ENCODE results near the gene CARMIL1. TPM values are rescaled to one million over a fixed set of nuclear protein-coding genes. Genes with fewer than 3 reads are reported as not detected.

The CARMIL1 gene
- total RNA-seq, 2 donors from 2014 or later = 28.7 to 31.6 TPM

DNA sequence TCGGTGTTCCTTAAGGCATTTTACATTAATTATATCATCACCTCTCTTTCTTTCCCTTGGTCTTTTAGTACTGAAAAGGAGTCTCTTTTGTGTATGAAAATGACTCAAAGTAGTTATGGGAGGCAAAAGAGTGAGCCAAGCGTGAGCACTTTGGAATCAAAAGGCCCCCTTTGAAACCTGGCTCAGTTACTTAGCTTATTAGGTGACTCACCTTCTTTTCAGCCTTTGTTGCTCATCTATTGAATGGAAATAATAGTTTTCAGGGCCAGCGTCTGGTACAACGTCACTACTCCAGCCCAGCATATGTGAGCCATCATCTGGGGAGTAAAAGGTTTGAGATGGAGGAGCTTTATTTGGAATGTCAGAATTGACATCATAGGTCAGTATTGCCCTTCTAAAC, 225.5 kb downstream of the CARMIL1 start:
- Histone ChIP-seq H3K27ac (ENCODE audit: low read depth, low read length) (no peak overlapping the region), H3K4me3 (ENCODE audit: low read length) (no peak overlapping the region), H3K36me3 (ENCODE audit: control insufficient read depth, insufficient read depth, low read length) (peaks cover 14% of the 10 kb centered on the region), H3K9me3 (ENCODE audit: control insufficient read depth, low read length) (no peaks in the 10 kb centered on the region), H3K9ac (ENCODE audit: extremely low read depth, low read length, poor library complexity, severe bottlenecking) (no peak overlapping the region), H3K4me1 (ENCODE audit: control insufficient read depth, insufficient read depth, low read length) (peaks cover 2% of the 10 kb centered on the region), H3K27me3 (ENCODE audit: control insufficient read depth, insufficient read depth, low read length, poor library complexity, severe bottlenecking) (no peaks in the 10 kb centered on the region)
- H3K27me3 Mint-ChIP-seq (ENCODE audit: insufficient read depth) = no peaks in the 10 kb centered on the region
- TF ChIP-seq, protein P1, sequence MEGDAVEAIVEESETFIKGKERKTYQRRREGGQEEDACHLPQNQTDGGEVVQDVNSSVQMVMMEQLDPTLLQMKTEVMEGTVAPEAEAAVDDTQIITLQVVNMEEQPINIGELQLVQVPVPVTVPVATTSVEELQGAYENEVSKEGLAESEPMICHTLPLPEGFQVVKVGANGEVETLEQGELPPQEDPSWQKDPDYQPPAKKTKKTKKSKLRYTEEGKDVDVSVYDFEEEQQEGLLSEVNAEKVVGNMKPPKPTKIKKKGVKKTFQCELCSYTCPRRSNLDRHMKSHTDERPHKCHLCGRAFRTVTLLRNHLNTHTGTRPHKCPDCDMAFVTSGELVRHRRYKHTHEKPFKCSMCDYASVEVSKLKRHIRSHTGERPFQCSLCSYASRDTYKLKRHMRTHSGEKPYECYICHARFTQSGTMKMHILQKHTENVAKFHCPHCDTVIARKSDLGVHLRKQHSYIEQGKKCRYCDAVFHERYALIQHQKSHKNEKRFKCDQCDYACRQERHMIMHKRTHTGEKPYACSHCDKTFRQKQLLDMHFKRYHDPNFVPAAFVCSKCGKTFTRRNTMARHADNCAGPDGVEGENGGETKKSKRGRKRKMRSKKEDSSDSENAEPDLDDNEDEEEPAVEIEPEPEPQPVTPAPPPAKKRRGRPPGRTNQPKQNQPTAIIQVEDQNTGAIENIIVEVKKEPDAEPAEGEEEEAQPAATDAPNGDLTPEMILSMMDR (conservative IDR thresholded peaks at IDR 0.05) = no peak
- 91 to 100% methylated on average over 2 to 4 of the region's 4 CpGs for WGBS, 2 experiments (ENCODE audit: insufficient coverage in 1 of 2, insufficient read length in 1 of 2)
- no peak for DNase-seq
- no peaks in the 10 kb centered on the region for H3K9me3 Mint-ChIP-seq
- H3K27ac Mint-ChIP-seq = no peak overlapping the region
- peaks cover 15% of the 10 kb centered on the region for H3K36me3 Mint-ChIP-seq (ENCODE audit: low read depth)
- H3K4me1 Mint-ChIP-seq = peaks cover 22% of the 10 kb centered on the region
- no peak overlapping the region for H3K4me3 Mint-ChIP-seq

DNA sequence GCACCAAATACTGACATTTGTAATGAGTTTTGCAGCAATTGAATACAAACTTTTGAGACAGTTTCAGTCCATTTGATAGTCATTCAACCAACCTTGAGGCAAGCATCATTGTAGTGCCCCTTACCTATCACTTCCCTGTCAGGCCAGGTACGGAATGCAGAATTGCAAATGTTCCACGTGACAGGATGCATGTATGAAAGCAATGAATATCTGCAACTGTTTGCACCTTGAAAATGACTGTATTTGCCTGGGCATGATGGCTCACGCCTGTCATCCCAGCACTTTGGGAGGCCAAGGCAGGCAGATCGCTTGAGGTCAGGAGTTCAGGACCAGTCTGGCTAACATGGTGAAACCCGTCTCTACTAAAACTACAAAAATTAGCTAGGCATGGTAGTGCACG, 226.8 kb downstream of the CARMIL1 start:
- Histone ChIP-seq H3K9ac (ENCODE audit: extremely low read depth, low read length, poor library complexity, severe bottlenecking) (no peak overlapping the region), H3K9me3 (ENCODE audit: control insufficient read depth, low read length) (no peaks in the 10 kb centered on the region), H3K36me3 (ENCODE audit: control insufficient read depth, insufficient read depth, low read length) (peaks cover 14% of the 10 kb centered on the region), H3K27me3 (ENCODE audit: control insufficient read depth, insufficient read depth, low read length, poor library complexity, severe bottlenecking) (no peaks in the 10 kb centered on the region), H3K4me3 (ENCODE audit: low read length) (no peak overlapping the region), H3K27ac (ENCODE audit: low read depth, low read length) (no peak overlapping the region), H3K4me1 (ENCODE audit: control insufficient read depth, insufficient read depth, low read length) (peaks cover 2% of the 10 kb centered on the region)
- H3K9me3 Mint-ChIP-seq = no peaks in the 10 kb centered on the region
- no peak overlapping the region for H3K27ac Mint-ChIP-seq
- WGBS, 2 experiments (ENCODE audit: insufficient coverage in 1 of 2, insufficient read length in 1 of 2) = 82 to 90% methylated on average over 6 of the region's 6 CpGs
- no peak overlapping the region for H3K4me3 Mint-ChIP-seq
- H3K36me3 Mint-ChIP-seq (ENCODE audit: low read depth) = peaks cover 10% of the 10 kb centered on the region
- peaks cover 25% of the 10 kb centered on the region for H3K4me1 Mint-ChIP-seq
- no peaks in the 10 kb centered on the region for H3K27me3 Mint-ChIP-seq (ENCODE audit: insufficient read depth)
- no peak for DNase-seq
- TF ChIP-seq, protein P1 (conservative IDR thresholded peaks at IDR 0.05) = no peak

GRCh38 chr6:25508051-25508450, 228.9 kb downstream of the CARMIL1 start:
- no peak overlapping the region for H3K27ac Mint-ChIP-seq
- H3K4me1 Mint-ChIP-seq = peaks cover 20% of the 10 kb centered on the region
- DNase-seq = no peak
- TF ChIP-seq, protein P1 (conservative IDR thresholded peaks at IDR 0.05) = no peak
- H3K9me3 ChIP-seq (ENCODE audit: control insufficient read depth, low read length) = peaks cover 5% of the 10 kb centered on the region
- H3K9me3 Mint-ChIP-seq = no peaks in the 10 kb centered on the region
- no peaks in the 10 kb centered on the region for H3K27me3 ChIP-seq (ENCODE audit: control insufficient read depth, insufficient read depth, low read length, poor library complexity, severe bottlenecking)
- no peaks in the 10 kb centered on the region for H3K27me3 Mint-ChIP-seq (ENCODE audit: insufficient read depth)
- H3K4me3 ChIP-seq (ENCODE audit: low read length) = no peak overlapping the region
- no peak overlapping the region for H3K27ac ChIP-seq (ENCODE audit: low read depth, low read length)
- peaks cover 2% of the 10 kb centered on the region for H3K4me1 ChIP-seq (ENCODE audit: control insufficient read depth, insufficient read depth, low read length)
- H3K36me3 ChIP-seq (ENCODE audit: control insufficient read depth, insufficient read depth, low read length) = peaks cover 17% of the 10 kb centered on the region
- peaks cover 12% of the 10 kb centered on the region for H3K36me3 Mint-ChIP-seq (ENCODE audit: low read depth)
- no peak overlapping the region for H3K9ac ChIP-seq (ENCODE audit: extremely low read depth, low read length, poor library complexity, severe bottlenecking)
- 75 to 77% methylated on average over 2 to 3 of the region's 3 CpGs for WGBS, 2 experiments (ENCODE audit: insufficient coverage in 1 of 2, insufficient read length in 1 of 2)
- no peak overlapping the region for H3K4me3 Mint-ChIP-seq

Data from endodermal cell (in vitro differentiated cells).